HCT116 (cell line): ENCODE data around the gene PTPRS. TPM values are rescaled to one million over a fixed set of nuclear protein-coding genes. Genes with fewer than 3 reads are reported as not detected.

Experiments used
- ATAC-seq: fragments of 200-7000 bp; cut with Tn5 transposase; 2 replicates; pipeline ENCODE4 v1.9.1; 2020; ENCODE audit warnings: mild to moderate bottlenecking, moderate library complexity
- BruUV-seq: library from RNA; stranded (reverse); fragments of 400-500 nt; replicated peaks from 2 replicates; lab custom pipeline; 2021; lab: Mats Ljungman, UMichigan
- CTCF ChIA-PET: fragments of 300-600 bp; sonication (Branson Sonifier 250); formaldehyde crosslinking; loops from one replicate; lab custom pipeline; 2021; ENCODE audit warnings: antibody characterized with exemption; lab: Charles Lee
- POLR2A ChIA-PET: fragments of 300-600, 350-600 bp; sonication (Branson Sonifier 250); formaldehyde crosslinking; loops from one replicate; lab custom pipeline; 2021; ENCODE audit warnings: antibody characterized with exemption; lab: Charles Lee
- RAD21 ChIA-PET, 2 experiments: fragments of 300-600 bp; sonication (Branson Sonifier 250); formaldehyde crosslinking; loops; one replicate each; lab custom pipeline; 2023; ENCODE audit warnings: low total read pairs in 2 of 2; ENCODE audit not compliant: uncharacterized antibody in 2 of 2, unreplicated experiment in 2 of 2, low non-redundant PET in 1 of 2; lab: Charles Lee
- DNase-seq: peaks from one replicate; pipeline ENCODE4 v3.0.0-alpha.2; 2010; ENCODE audit warnings: low read depth, low spot score
- H2AFZ ChIP-seq: fragments of 200-600 bp; shearing (Covaris generic), sonication (generic); 2 replicates; pipeline ENCODE4 v1.6.1; 2017; ENCODE audit warnings: low read depth, mixed run types, mixed read lengths, antibody characterized with exemption, low read length; ENCODE audit not compliant: poor library complexity, severe bottlenecking
- H3K27ac ChIP-seq: 2 replicates; pipeline ENCODE4 v1.5.1; 2012; ENCODE audit warnings: low read depth, low read length
- H3K27me3 ChIP-seq: fragments of 200-600 bp; sonication (generic); 2 replicates; pipeline ENCODE4 v1.6.1; 2016; ENCODE audit warnings: mixed run types, low read length, mixed read lengths; ENCODE audit not compliant: insufficient read depth
- H3K36me3 ChIP-seq, 2 experiments: fragments of 200-500 bp in 1 of 2; fragments of 200-600 bp in 1 of 2; sonication (Bioruptor generic) in 1 of 2; sonication (generic) in 1 of 2; 2 replicates each; pipeline versions ENCODE4 v1.5.1 to v1.6.1; 2014 to 2016; ENCODE audit warnings: low read length in 2 of 2, inconsistent platforms in 1 of 2, mixed read lengths in 1 of 2, mixed run types in 1 of 2; ENCODE audit not compliant: insufficient read depth in 2 of 2, control insufficient read depth in 1 of 2
- H3K4me1 ChIP-seq, 2 experiments: fragments of 200-600 bp in 1 of 2; sonication (generic) in 1 of 2; 2 replicates each; pipeline versions ENCODE4 v1.5.1 to v1.6.1; 2012 to 2017; ENCODE audit warnings: low read length in 2 of 2, inconsistent platforms in 1 of 2, mild to moderate bottlenecking in 1 of 2, mixed read lengths in 1 of 2, mixed run types in 1 of 2, moderate library complexity in 1 of 2; ENCODE audit not compliant: insufficient read depth in 2 of 2, control insufficient read depth in 1 of 2
- H3K4me2 ChIP-seq: fragments of 200-600 bp; sonication (generic); 2 replicates; pipeline ENCODE4 v1.6.1; 2017; ENCODE audit warnings: mixed run types, low read length, mixed read lengths
- H3K4me3 ChIP-seq, 2 experiments: fragments of 200-600 bp in 1 of 2; sonication (generic) in 1 of 2; replicated peaks in 1 of 2; 2 replicates each; pipeline ENCODE4 v1.5.1; 2011 to 2016; ENCODE audit warnings: low read length in 2 of 2, control low read depth in 1 of 2, low read depth in 1 of 2, mild to moderate bottlenecking in 1 of 2, mixed read lengths in 1 of 2, mixed run types in 1 of 2
- H3K79me2 ChIP-seq: fragments of 200-600 bp; sonication (generic); 2 replicates; pipeline ENCODE4 v1.6.1; 2017; ENCODE audit warnings: mild to moderate bottlenecking, mixed run types, low read length, moderate library complexity, mixed read lengths; ENCODE audit not compliant: insufficient read depth
- H3K9ac ChIP-seq: fragments of 200-600 bp; sonication (generic); 2 replicates; pipeline ENCODE4 v1.6.1; 2016; ENCODE audit warnings: low read length, mixed read lengths
- H3K9me2 ChIP-seq: fragments of 200-600 bp; sonication (generic), shearing (Covaris generic); 2 replicates; pipeline ENCODE4 v1.6.1; 2017; ENCODE audit warnings: mixed run types, mild to moderate bottlenecking, moderate library complexity; ENCODE audit not compliant: insufficient read depth
- H3K9me3 ChIP-seq, 2 experiments: fragments of 200-500 bp in 1 of 2; fragments of 200-600 bp in 1 of 2; sonication (Bioruptor generic) in 1 of 2; sonication (generic) in 1 of 2; 2 replicates each; pipeline ENCODE4 v1.6.1; 2014 to 2017; ENCODE audit warnings: low read length in 2 of 2, mixed read lengths in 2 of 2, inconsistent platforms in 1 of 2, low read depth in 1 of 2, mild to moderate bottlenecking in 1 of 2, mixed run types in 1 of 2, moderate library complexity in 1 of 2; ENCODE audit not compliant: control insufficient read depth in 1 of 2, insufficient read depth in 1 of 2
- H4K20me1 ChIP-seq: fragments of 200-600 bp; sonication (generic), shearing (Covaris generic); 2 replicates; pipeline ENCODE4 v1.6.1; 2017; ENCODE audit warnings: mixed run types, mild to moderate bottlenecking, moderate library complexity; ENCODE audit not compliant: insufficient read depth
- ELF1 ChIP-seq: IDR thresholded peaks from 2 replicates; pipeline ENCODE4 v1.6.1; 2012; ENCODE audit warnings: low read depth, borderline replicate concordance
- RAD21 ChIP-seq: IDR thresholded peaks from 2 replicates; pipeline ENCODE4 v1.6.1; 2012; ENCODE audit warnings: low read depth, mild to moderate bottlenecking
- SP1 ChIP-seq: IDR thresholded peaks from 2 replicates; pipeline ENCODE4 v1.6.1; 2012; ENCODE audit warnings: low read depth
- ZBTB33 ChIP-seq: IDR thresholded peaks from 2 replicates; pipeline ENCODE4 v1.6.1; 2011; ENCODE audit warnings: mild to moderate bottlenecking, low read length, moderate library complexity; ENCODE audit not compliant: insufficient replicate concordance; ENCODE audit errors: extremely low read depth
- intact Hi-C: fragments of 100-400 bp; cut with micrococcal nuclease; formaldehyde crosslinking; loops from 2 replicates; pipeline ENCODE4 v1.10.0; 2022
- total RNA-seq: library from RNA; stranded (reverse); gene quantifications from one replicate; pipeline ENCODE4 v1.2.1, GENCODE V29; 2021; ENCODE audit not compliant: unreplicated experiment

PTPRS gene
- total RNA-seq, 1 experiment from 2014 or later, result 123 TPM

DNA sequence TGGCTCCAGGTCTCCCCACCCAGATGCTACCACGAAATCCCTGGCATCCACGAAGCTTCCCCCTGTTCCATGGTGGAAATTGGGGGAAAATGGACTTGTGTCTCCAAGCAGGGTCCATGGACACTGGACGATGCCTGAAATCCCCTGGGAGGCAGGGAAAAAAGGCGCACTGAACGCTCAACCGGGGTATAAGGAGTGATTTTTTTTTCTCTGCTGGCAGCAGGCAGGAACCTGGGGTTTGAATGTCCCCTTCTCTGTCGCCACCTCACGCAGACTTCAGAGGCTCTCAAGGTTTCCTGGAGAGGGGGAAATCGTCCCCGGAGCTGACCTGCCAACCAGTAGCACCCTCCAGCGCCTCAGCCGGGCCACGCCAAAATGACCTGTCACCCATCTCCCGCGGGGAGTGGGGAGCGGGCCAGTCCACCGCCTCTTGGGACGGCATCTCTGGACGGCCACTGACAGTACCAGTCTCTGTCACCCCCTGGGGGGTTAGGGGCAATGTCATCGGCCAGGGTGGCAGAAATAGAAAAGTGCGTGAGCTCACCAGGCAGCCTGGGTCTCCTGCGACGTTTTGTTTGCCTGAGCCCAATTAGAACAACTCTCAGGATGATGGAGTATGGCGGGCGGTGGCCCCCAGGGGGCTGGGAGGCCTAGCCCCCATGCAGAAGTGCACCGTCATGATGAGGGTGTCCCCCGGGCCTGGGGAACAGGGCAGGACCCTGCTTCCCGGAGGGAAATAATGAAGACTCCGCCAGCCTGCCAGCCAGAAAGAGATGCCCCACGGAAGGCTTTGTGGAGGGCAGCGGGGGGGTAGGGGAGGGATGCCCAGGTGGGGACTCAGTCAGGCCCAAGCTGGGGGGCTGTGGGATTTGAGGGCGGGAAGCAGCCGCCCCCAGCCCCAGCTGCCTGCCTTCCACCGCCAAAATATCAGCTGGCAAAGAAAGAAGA is 2.6 kb downstream of the PTPRS start:
- POLR2A ChIA-PET, result no interaction called here
- intact Hi-C loops, result no loop called here

More for the DNA sequence above, 2.6 kb downstream of the PTPRS start:
- Histone ChIP-seq H3K36me3 (no peaks in the 10 kb centered on the region), H3K27me3 (peaks cover 3% of the 10 kb centered on the region; the same call in 1 of the 2 replicates), H3K4me1 (peaks cover 0 to 8% of the 10 kb centered on the region in 2 experiments; a peak in 1 of 4 replicates), H3K4me2 (no peak overlapping the region), H3K9ac (no peak overlapping the region), H3K9me2 (no peaks in the 10 kb centered on the region), H3K79me2 (peaks cover 23% of the 10 kb centered on the region; the same call in 1 of the 2 replicates)
- no peak for ATAC-seq
- RAD21 ChIA-PET, result no interaction called here
- TF ChIP-seq RAD21 (no peak), ELF1 (no peak), ZBTB33 (no peak), SP1 (no peak)
- TF ChIP-seq, all 23 proteins: peak for 0
- Histone ChIP-seq H2AFZ (no peak overlapping the region), H3K9me3 (no peaks in the 10 kb centered on the region), H3K4me3 (no peak overlapping the region), H4K20me1 (no peaks in the 10 kb centered on the region), H3K27ac (no peak overlapping the region)
- no peak for DNase-seq
- no TSS peak for BruUV-seq
- CTCF ChIA-PET, result no interaction called here
